ENCODE measurements around the gene UBE2G1. TPM values are rescaled to one million over a fixed set of nuclear protein-coding genes. Genes with fewer than 3 reads are reported as not detected.

Gene UBE2G1
- total and polyA plus RNA-seq, 2 donors (not counting 1 experiment from before 2014, with no cell fraction given): 27.1 to 76.0 TPM

DNA sequence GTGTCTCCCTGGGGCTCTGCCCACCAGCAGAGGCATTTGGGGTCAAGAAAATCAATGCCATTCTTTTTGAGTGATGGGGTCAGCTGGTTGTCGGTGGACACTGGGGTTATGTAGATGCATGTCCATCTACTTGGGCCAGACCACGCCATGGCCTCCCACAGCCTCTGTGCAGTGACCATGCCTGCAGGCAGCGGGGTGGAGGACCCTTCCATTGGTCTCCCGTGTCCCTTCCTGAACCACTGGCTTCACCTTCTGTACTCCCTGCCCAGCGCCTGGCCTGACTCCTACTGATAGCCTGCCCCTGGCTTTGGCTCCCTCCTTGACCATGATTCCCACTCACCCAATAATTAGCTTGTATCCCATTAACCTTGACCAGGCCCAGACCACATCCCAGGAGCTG is 39.2 kb upstream of the UBE2G1 start:
- intact Hi-C loops (cut with micrococcal nuclease): no loop called here
- no peak overlapping the region for H3K27ac ChIP-seq (ENCODE audit: low read length in 2 of 2)
- Mint-ChIP-seq H3K27me3 (no peaks in the 10 kb centered on the region), H3K27ac (no peak overlapping the region), H3K9me3 (ENCODE audit: insufficient read depth) (no peaks in the 10 kb centered on the region), H3K4me3 (no peak overlapping the region), H3K4me1 (peaks cover 6% of the 10 kb centered on the region)
- no peaks in the 10 kb centered on the region for H3K27me3 ChIP-seq (replicated peaks in 1 of 4; ENCODE audit: control extremely low read depth in 1 of 4, control insufficient read depth in 3 of 4, insufficient read depth in 4 of 4, low read length in 3 of 4)
- no peak overlapping the region for H2AFZ ChIP-seq (ENCODE audit: insufficient read depth, low read depth, low read length, poor library complexity, severe bottlenecking)
- no peak overlapping the region for H3K9ac ChIP-seq (ENCODE audit: low read length)
- no peaks in the 10 kb centered on the region for H3K79me2 ChIP-seq (ENCODE audit: control insufficient read depth, insufficient read depth, low read length)
- peak overlapping the region; percentile 17 for H3K4me2 ChIP-seq (replicated peaks; ENCODE audit: low read depth, low read length, poor library complexity, severe bottlenecking)
- H3K4me1 ChIP-seq (ENCODE audit: control insufficient read depth in 2 of 2, insufficient read depth in 2 of 2, low read length in 2 of 2): peaks cover 6 to 7% of the 10 kb centered on the region in 2 donors
- CTCF ChIA-PET: interaction anchor here (0.6 to 4.7 kb wide), 5 partner anchors 27 to 190 kb away, joined by 3 to 25 read pairs (median 4); no protein-coding TSS in a partner anchor
- DNase-seq: no peak
- no peaks in the 10 kb centered on the region for H4K20me1 ChIP-seq (ENCODE audit: control insufficient read depth, insufficient read depth, low read length, poor library complexity, severe bottlenecking)
- TF ChIP-seq, protein P1, sequence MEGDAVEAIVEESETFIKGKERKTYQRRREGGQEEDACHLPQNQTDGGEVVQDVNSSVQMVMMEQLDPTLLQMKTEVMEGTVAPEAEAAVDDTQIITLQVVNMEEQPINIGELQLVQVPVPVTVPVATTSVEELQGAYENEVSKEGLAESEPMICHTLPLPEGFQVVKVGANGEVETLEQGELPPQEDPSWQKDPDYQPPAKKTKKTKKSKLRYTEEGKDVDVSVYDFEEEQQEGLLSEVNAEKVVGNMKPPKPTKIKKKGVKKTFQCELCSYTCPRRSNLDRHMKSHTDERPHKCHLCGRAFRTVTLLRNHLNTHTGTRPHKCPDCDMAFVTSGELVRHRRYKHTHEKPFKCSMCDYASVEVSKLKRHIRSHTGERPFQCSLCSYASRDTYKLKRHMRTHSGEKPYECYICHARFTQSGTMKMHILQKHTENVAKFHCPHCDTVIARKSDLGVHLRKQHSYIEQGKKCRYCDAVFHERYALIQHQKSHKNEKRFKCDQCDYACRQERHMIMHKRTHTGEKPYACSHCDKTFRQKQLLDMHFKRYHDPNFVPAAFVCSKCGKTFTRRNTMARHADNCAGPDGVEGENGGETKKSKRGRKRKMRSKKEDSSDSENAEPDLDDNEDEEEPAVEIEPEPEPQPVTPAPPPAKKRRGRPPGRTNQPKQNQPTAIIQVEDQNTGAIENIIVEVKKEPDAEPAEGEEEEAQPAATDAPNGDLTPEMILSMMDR (IDR thresholded peaks at IDR 0.05): no peak
- no peak for TF ChIP-seq EZH2 (IDR thresholded peaks at IDR 0.05; ENCODE audit: borderline replicate concordance, insufficient read depth, low read depth, low read length, poor library complexity, severe bottlenecking)
- WGBS (ENCODE audit: insufficient coverage): 97% methylated on average over 4 of the region's 5 CpGs
- ATAC-seq (ENCODE audit: low read depth): no peak
- no peaks in the 10 kb centered on the region for H3K9me3 ChIP-seq (ENCODE audit: control extremely low read depth in 1 of 3, control insufficient read depth in 2 of 3, insufficient read depth in 1 of 3, low read length in 2 of 3)
- no peaks in the 10 kb centered on the region for H3K36me3 ChIP-seq (replicated peaks in 1 of 2; ENCODE audit: control extremely low read depth in 1 of 2, control insufficient read depth in 1 of 2, extremely low read depth in 1 of 2, insufficient read depth in 2 of 2, low read length in 1 of 2)
- no peak overlapping the region for H3K4me3 ChIP-seq (ENCODE audit: control extremely low read depth in 1 of 5, extremely low read depth in 1 of 5, insufficient read depth in 1 of 5, low read depth in 2 of 5, low read length in 4 of 5)
- POLR2A ChIA-PET: interaction anchor here (1.3 kb wide), 1 partner anchor 40 kb away, joined by 6 read pairs; the partner anchor contains the start of gene UBE2G1

DNA sequence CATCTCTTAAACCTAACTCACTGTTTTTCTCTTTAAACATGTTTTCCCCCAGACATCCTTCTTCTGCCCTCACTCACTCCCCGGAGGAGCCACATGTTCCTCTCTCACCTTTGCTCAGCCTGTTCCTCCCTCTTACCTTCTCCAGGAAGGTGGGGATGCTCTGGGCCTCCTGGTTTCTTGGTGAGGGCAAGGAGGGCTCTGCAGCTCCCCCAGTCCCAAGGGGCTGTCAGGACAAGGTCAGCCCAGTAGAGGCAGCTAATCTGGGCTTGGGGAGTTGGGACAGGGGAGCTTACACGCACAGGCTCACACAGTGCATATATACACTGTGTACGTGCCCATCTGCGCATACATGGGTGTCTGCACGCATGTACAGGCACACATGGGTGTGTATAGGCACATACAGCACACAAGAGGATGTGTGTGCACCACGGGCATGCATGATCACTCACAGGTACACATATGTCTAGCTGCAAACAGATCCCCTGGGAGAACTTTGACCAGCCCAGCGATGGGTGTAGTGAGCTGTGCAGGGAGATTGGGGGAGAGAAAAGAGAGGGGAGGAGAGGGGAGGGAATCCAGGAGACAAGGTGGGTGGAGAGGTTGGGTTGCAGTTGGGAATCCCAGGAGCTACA is 38.7 kb upstream of the UBE2G1 start:
- DNase-seq (peak; percentile 29), ATAC-seq (ENCODE audit: low read depth) (peak; percentile 47)
- Mint-ChIP-seq H3K27me3 (no peaks in the 10 kb centered on the region), H3K4me3 (no peak overlapping the region), H3K9me3 (ENCODE audit: insufficient read depth) (no peaks in the 10 kb centered on the region), H3K27ac (peak overlapping the region; percentile 74), H3K4me1 (peaks cover 6% of the 10 kb centered on the region)
- Histone ChIP-seq H3K4me3 (ENCODE audit: control extremely low read depth in 1 of 5, extremely low read depth in 1 of 5, insufficient read depth in 1 of 5, low read depth in 2 of 5, low read length in 4 of 5) (no peak overlapping the region), H3K9ac (ENCODE audit: low read length) (no peak overlapping the region), H4K20me1 (ENCODE audit: control insufficient read depth, insufficient read depth, low read length, poor library complexity, severe bottlenecking) (no peaks in the 10 kb centered on the region), H3K4me2 (replicated peaks; ENCODE audit: low read depth, low read length, poor library complexity, severe bottlenecking) (peak overlapping the region; percentile 17), H3K27ac (ENCODE audit: low read length in 2 of 2) (no peak overlapping the region), H2AFZ (ENCODE audit: insufficient read depth, low read depth, low read length, poor library complexity, severe bottlenecking) (no peak overlapping the region), H3K79me2 (ENCODE audit: control insufficient read depth, insufficient read depth, low read length) (no peaks in the 10 kb centered on the region), H3K4me1 (ENCODE audit: control insufficient read depth in 2 of 2, insufficient read depth in 2 of 2, low read length in 2 of 2) (peaks cover 6 to 7% of the 10 kb centered on the region in 2 donors), H3K36me3 (replicated peaks in 1 of 2; ENCODE audit: control extremely low read depth in 1 of 2, control insufficient read depth in 1 of 2, extremely low read depth in 1 of 2, insufficient read depth in 2 of 2, low read length in 1 of 2) (no peaks in the 10 kb centered on the region), H3K27me3 (replicated peaks in 1 of 4; ENCODE audit: control extremely low read depth in 1 of 4, control insufficient read depth in 3 of 4, insufficient read depth in 4 of 4, low read length in 3 of 4) (no peaks in the 10 kb centered on the region), H3K9me3 (ENCODE audit: control extremely low read depth in 1 of 3, control insufficient read depth in 2 of 3, insufficient read depth in 1 of 3, low read length in 2 of 3) (no peaks in the 10 kb centered on the region)
- 73% methylated on average over 6 of the region's 7 CpGs for WGBS (ENCODE audit: insufficient coverage)
- ChIA-PET CTCF (interaction anchor here (0.6 to 4.7 kb wide), 5 partner anchors 27 to 189 kb away, joined by 3 to 25 read pairs (median 4); no protein-coding TSS in a partner anchor), POLR2A (interaction anchor here (1.3 kb wide), 1 partner anchor 39 kb away, joined by 6 read pairs; the partner anchor contains the start of gene UBE2G1)
- TF ChIP-seq, protein P1 (IDR thresholded peaks at IDR 0.05): no peak
- TF ChIP-seq EZH2 (IDR thresholded peaks at IDR 0.05; ENCODE audit: borderline replicate concordance, insufficient read depth, low read depth, low read length, poor library complexity, severe bottlenecking): no peak
- intact Hi-C loops (cut with micrococcal nuclease): no loop called here
